ENCODE results near the gene CYP2C8. TPM values are rescaled to one million over a fixed set of nuclear protein-coding genes. Genes with fewer than 3 reads are reported as not detected.

The CYP2C8 gene
- total and polyA plus RNA-seq, 2 donors (not counting 1 experiment from before 2014, with no cell fraction given), result 1.9 to 2.1 TPM

DNA sequence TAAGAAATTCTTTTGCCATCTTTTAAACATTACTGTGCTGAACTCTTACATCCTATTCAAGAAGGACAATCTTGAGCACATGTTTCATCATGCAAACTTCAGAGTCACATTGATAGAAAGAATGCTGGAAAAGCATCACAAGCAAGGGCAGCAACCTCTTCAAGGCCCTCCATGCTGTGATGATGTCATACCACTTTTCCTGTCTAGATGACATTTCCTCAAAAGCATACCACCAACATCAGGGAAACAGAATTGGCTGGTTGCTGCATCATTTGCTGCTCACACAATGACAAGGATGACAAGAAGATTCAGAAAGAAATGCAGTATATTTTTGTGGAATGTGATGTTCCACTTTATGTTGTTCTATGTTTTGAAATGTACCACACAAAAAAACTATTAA is 37.6 kb downstream of the CYP2C8 start:
- ATAC-seq (ENCODE audit: low read depth) (no peak), DNase-seq (no peak)
- Mint-ChIP-seq H3K4me3 (no peak overlapping the region), H3K27me3 (peaks cover 22% of the 10 kb centered on the region), H3K4me1 (no peaks in the 10 kb centered on the region), H3K9me3 (ENCODE audit: insufficient read depth) (no peaks in the 10 kb centered on the region), H3K27ac (no peak overlapping the region)
- H3K79me2 ChIP-seq (ENCODE audit: control insufficient read depth, insufficient read depth, low read length), result no peaks in the 10 kb centered on the region
- no peak overlapping the region for H3K27ac ChIP-seq (ENCODE audit: low read length in 2 of 2)
- ChIA-PET CTCF (no interaction called here), POLR2A (no interaction called here)
- H4K20me1 ChIP-seq (ENCODE audit: control insufficient read depth, insufficient read depth, low read length, poor library complexity, severe bottlenecking), result no peaks in the 10 kb centered on the region
- H3K9me3 ChIP-seq (ENCODE audit: control extremely low read depth in 1 of 3, control insufficient read depth in 2 of 3, insufficient read depth in 1 of 3, low read length in 2 of 3), result no peaks in the 10 kb centered on the region
- no peak overlapping the region for H3K4me2 ChIP-seq (replicated peaks; ENCODE audit: low read depth, low read length, poor library complexity, severe bottlenecking)
- intact Hi-C loops (cut with micrococcal nuclease), result no loop called here
- H3K9ac ChIP-seq (ENCODE audit: low read length), result no peak overlapping the region
- TF ChIP-seq EZH2 (IDR thresholded peaks at IDR 0.05; ENCODE audit: borderline replicate concordance, insufficient read depth, low read depth, low read length, poor library complexity, severe bottlenecking), result no peak
- TF ChIP-seq, protein P1, sequence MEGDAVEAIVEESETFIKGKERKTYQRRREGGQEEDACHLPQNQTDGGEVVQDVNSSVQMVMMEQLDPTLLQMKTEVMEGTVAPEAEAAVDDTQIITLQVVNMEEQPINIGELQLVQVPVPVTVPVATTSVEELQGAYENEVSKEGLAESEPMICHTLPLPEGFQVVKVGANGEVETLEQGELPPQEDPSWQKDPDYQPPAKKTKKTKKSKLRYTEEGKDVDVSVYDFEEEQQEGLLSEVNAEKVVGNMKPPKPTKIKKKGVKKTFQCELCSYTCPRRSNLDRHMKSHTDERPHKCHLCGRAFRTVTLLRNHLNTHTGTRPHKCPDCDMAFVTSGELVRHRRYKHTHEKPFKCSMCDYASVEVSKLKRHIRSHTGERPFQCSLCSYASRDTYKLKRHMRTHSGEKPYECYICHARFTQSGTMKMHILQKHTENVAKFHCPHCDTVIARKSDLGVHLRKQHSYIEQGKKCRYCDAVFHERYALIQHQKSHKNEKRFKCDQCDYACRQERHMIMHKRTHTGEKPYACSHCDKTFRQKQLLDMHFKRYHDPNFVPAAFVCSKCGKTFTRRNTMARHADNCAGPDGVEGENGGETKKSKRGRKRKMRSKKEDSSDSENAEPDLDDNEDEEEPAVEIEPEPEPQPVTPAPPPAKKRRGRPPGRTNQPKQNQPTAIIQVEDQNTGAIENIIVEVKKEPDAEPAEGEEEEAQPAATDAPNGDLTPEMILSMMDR (IDR thresholded peaks at IDR 0.05), result no peak
- no peak overlapping the region for H3K4me3 ChIP-seq (ENCODE audit: control extremely low read depth in 1 of 5, extremely low read depth in 1 of 5, insufficient read depth in 1 of 5, low read depth in 2 of 5, low read length in 4 of 5)
- H3K36me3 ChIP-seq (replicated peaks in 1 of 2; ENCODE audit: control extremely low read depth in 1 of 2, control insufficient read depth in 1 of 2, extremely low read depth in 1 of 2, insufficient read depth in 2 of 2, low read length in 1 of 2), result no peaks in the 10 kb centered on the region
- H3K27me3 ChIP-seq (replicated peaks in 1 of 4; ENCODE audit: control extremely low read depth in 1 of 4, control insufficient read depth in 3 of 4, insufficient read depth in 4 of 4, low read length in 3 of 4), result no peaks in the 10 kb centered on the region
- H3K4me1 ChIP-seq (ENCODE audit: control insufficient read depth in 2 of 2, insufficient read depth in 2 of 2, low read length in 2 of 2), result no peaks in the 10 kb centered on the region
- H2AFZ ChIP-seq (ENCODE audit: insufficient read depth, low read depth, low read length, poor library complexity, severe bottlenecking), result no peak overlapping the region

DNA sequence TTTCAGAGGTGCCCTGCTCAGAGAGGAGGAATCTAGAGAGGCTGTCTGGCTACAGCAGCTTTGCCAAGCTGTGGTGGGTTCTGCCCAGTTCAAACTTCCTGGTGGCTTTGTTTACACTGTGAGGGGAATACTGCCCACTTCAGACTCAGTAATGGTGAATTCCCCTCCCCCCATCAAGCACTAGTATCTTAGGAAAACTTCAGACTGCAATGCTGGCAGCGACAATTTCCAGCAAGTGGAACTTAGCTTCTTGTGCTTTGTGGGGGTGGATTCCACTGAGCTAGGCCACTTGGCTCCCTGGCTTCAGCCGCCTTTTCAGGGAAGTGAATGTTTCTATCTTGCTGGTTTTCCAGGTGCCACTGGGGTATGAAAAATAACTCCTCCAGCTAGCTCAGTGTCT is 42.8 kb downstream of the CYP2C8 start:
- POLR2A ChIA-PET, result no interaction called here

More for the DNA sequence above, 42.8 kb downstream of the CYP2C8 start:
- Mint-ChIP-seq H3K9me3 (ENCODE audit: insufficient read depth) (no peaks in the 10 kb centered on the region), H3K27ac (no peak overlapping the region), H3K4me1 (no peaks in the 10 kb centered on the region), H3K4me3 (no peak overlapping the region), H3K27me3 (peaks cover 20% of the 10 kb centered on the region)
- 86% methylated on average over 2 of the region's 2 CpGs for WGBS (ENCODE audit: insufficient coverage)
- H3K4me2 ChIP-seq (replicated peaks; ENCODE audit: low read depth, low read length, poor library complexity, severe bottlenecking), result no peak overlapping the region
- intact Hi-C loops (cut with micrococcal nuclease), result no loop called here
- DNase-seq, result no peak
- H3K9ac ChIP-seq (ENCODE audit: low read length), result no peak overlapping the region
- H4K20me1 ChIP-seq (ENCODE audit: control insufficient read depth, insufficient read depth, low read length, poor library complexity, severe bottlenecking), result no peaks in the 10 kb centered on the region
- TF ChIP-seq, protein P1 (IDR thresholded peaks at IDR 0.05), result no peak
- no peak for TF ChIP-seq EZH2 (IDR thresholded peaks at IDR 0.05; ENCODE audit: borderline replicate concordance, insufficient read depth, low read depth, low read length, poor library complexity, severe bottlenecking)
- H2AFZ ChIP-seq (ENCODE audit: insufficient read depth, low read depth, low read length, poor library complexity, severe bottlenecking), result no peak overlapping the region
- H3K27ac ChIP-seq (ENCODE audit: low read length in 2 of 2), result no peak overlapping the region
- peaks cover 0 to 3% (median 0%) of the 10 kb centered on the region in 3 donors for H3K9me3 ChIP-seq (ENCODE audit: control extremely low read depth in 1 of 3, control insufficient read depth in 2 of 3, insufficient read depth in 1 of 3, low read length in 2 of 3)
- no peak for ATAC-seq (ENCODE audit: low read depth)
- no peaks in the 10 kb centered on the region for H3K27me3 ChIP-seq (replicated peaks in 1 of 4; ENCODE audit: control extremely low read depth in 1 of 4, control insufficient read depth in 3 of 4, insufficient read depth in 4 of 4, low read length in 3 of 4)
- H3K79me2 ChIP-seq (ENCODE audit: control insufficient read depth, insufficient read depth, low read length), result no peaks in the 10 kb centered on the region
- no peak overlapping the region for H3K4me3 ChIP-seq (ENCODE audit: control extremely low read depth in 1 of 5, extremely low read depth in 1 of 5, insufficient read depth in 1 of 5, low read depth in 2 of 5, low read length in 4 of 5)
- no peaks in the 10 kb centered on the region for H3K4me1 ChIP-seq (ENCODE audit: control insufficient read depth in 2 of 2, insufficient read depth in 2 of 2, low read length in 2 of 2)
- CTCF ChIA-PET, result no interaction called here
- H3K36me3 ChIP-seq (replicated peaks in 1 of 2; ENCODE audit: control extremely low read depth in 1 of 2, control insufficient read depth in 1 of 2, extremely low read depth in 1 of 2, insufficient read depth in 2 of 2, low read length in 1 of 2), result no peaks in the 10 kb centered on the region
